Panc1 (cell line): Measurements from ENCODE around the gene SRPK1. TPM values are rescaled to one million over a fixed set of nuclear protein-coding genes. Genes with fewer than 3 reads are reported as not detected.

Experiments
- ATAC-seq: fragments of 200-7000 bp; cut with Tn5 transposase; 2 replicates; pipeline ENCODE4 v1.9.1; 2020; ENCODE audit warnings: mild to moderate bottlenecking, moderate library complexity
- BruUV-seq: library from RNA; stranded (reverse); fragments of 400-500 nt; replicated peaks from 2 replicates; lab custom pipeline; 2021; lab: Mats Ljungman, UMichigan
- CTCF ChIA-PET: fragments of 300-600 bp; sonication (Branson Sonifier 250); formaldehyde crosslinking; loops from one replicate; lab custom pipeline; 2022; ENCODE audit warnings: antibody characterized with exemption; lab: Charles Lee
- POLR2A ChIA-PET: fragments of 300-600 bp; sonication (Branson Sonifier 250); formaldehyde crosslinking; loops from one replicate; lab custom pipeline; 2022; ENCODE audit warnings: antibody characterized with exemption; lab: Charles Lee
- DNase-seq: peaks from one replicate; pipeline ENCODE4 v3.0.0-alpha.2; 2010; ENCODE audit warnings: low read depth, low spot score
- H3K27ac ChIP-seq: 2 replicates; pipeline ENCODE4 v1.5.1; 2011; ENCODE audit warnings: mild to moderate bottlenecking, low read length, inconsistent platforms
- H3K27me3 ChIP-seq: fragments of 200-500 bp; sonication (Bioruptor generic); 2 replicates; pipeline ENCODE4 v1.6.0; 2014; ENCODE audit warnings: low read length, inconsistent platforms; ENCODE audit not compliant: control insufficient read depth, insufficient read depth
- H3K36me3 ChIP-seq: fragments of 200-500 bp; sonication (Bioruptor generic); 2 replicates; pipeline ENCODE4 v1.5.1; 2014; ENCODE audit warnings: inconsistent platforms, mild to moderate bottlenecking, low read length, moderate library complexity; ENCODE audit not compliant: control insufficient read depth, insufficient read depth
- H3K4me1 ChIP-seq: 2 replicates; pipeline ENCODE4 v1.5.1; 2011; ENCODE audit warnings: inconsistent platforms, mild to moderate bottlenecking, low read length, moderate library complexity; ENCODE audit not compliant: control insufficient read depth, insufficient read depth
- H3K4me3 ChIP-seq, 2 experiments: 2 replicates each; pipeline ENCODE4 v1.5.1; 2011 to 2012; ENCODE audit warnings: low read depth in 2 of 2, low read length in 2 of 2, mild to moderate bottlenecking in 2 of 2, inconsistent platforms in 1 of 2, moderate library complexity in 1 of 2
- H3K9me3 ChIP-seq: fragments of 200-500 bp; sonication (Bioruptor generic); 2 replicates; pipeline ENCODE4 v1.5.1; 2014; ENCODE audit warnings: low read depth, mild to moderate bottlenecking, inconsistent platforms, low read length, moderate library complexity; ENCODE audit not compliant: control insufficient read depth, insufficient read depth
- POLR2AphosphoS5 ChIP-seq: IDR thresholded peaks from 2 replicates; pipeline ENCODE4 v1.6.1; 2012; ENCODE audit warnings: mild to moderate bottlenecking, low read depth, low read length, moderate library complexity
- SIN3A ChIP-seq: IDR thresholded peaks from 2 replicates; pipeline ENCODE4 v1.6.1; 2012; ENCODE audit warnings: low read depth, mild to moderate bottlenecking, low read length, moderate library complexity, borderline replicate concordance; ENCODE audit not compliant: insufficient read depth
- TCF7L2 ChIP-seq: IDR thresholded peaks from 2 replicates; pipeline ENCODE4 v1.6.1; 2011; ENCODE audit warnings: mild to moderate bottlenecking, low read depth, low read length, inconsistent platforms
- in situ Hi-C: cut with HindIII; loops from 2 replicates; pipeline ENCODE4 v1.10.0; 2016; ENCODE audit warnings: low sequenced_read_pairs, low pct_unique_long_range_greater_than_20kb
- intact Hi-C: fragments of 100-400 bp; cut with micrococcal nuclease; formaldehyde crosslinking; loops from one replicate; pipeline ENCODE4 v1.10.0; 2022; ENCODE audit not compliant: unreplicated experiment
- total RNA-seq: library from RNA; stranded (reverse); gene quantifications from one replicate; pipeline ENCODE4 v1.2.1, GENCODE V29; 2021; ENCODE audit not compliant: unreplicated experiment
- TF ChIP-seq, protein P1 (sequence below): fragments of 450-650 bp; IDR thresholded peaks from 2 replicates; pipeline ENCODE4 v1.5.1; 2017; ENCODE audit warnings: mild to moderate bottlenecking
- TF ChIP-seq, protein P2 (sequence below), 2 experiments: IDR thresholded peaks; 2 replicates each; pipeline ENCODE4 v1.6.1; 2011 to 2012; ENCODE audit warnings: low read depth in 2 of 2, control low read depth in 1 of 2, low read length in 1 of 2, mild to moderate bottlenecking in 1 of 2, moderate library complexity in 1 of 2; ENCODE audit not compliant: insufficient read depth in 1 of 2

SRPK1 gene
- total RNA-seq, 1 experiment from 2014 or later = 68.3 TPM

DNA sequence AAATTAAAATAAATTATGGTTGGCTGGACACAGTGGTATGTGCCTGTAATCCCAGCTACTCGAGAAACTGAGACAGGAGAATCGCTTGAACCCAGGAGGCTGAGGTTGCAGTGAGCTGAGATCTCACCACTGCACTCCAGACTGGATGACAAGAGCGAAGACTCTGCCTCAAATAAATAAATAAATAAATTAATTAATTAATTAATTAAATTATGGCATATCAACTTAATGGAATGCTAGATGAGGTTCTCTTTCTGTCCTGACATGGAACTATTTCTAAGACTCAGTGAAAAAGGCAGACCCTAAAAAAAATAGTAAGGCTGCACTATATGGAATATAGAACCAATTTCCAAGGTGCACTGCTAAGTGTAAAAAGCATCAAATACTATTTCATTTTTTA, 4.8 kb downstream of the SRPK1 start:
- in situ Hi-C loops = no loop called here
- Histone ChIP-seq H3K36me3 (peaks cover 5% of the 10 kb centered on the region), H3K27ac (no peak overlapping the region), H3K27me3 (no peaks in the 10 kb centered on the region), H3K9me3 (no peaks in the 10 kb centered on the region), H3K4me3 (no peak overlapping the region), H3K4me1 (peaks cover 18% of the 10 kb centered on the region)
- ATAC-seq (no peak), DNase-seq (no peak)
- intact Hi-C loops = no loop called here
- no TSS peak for BruUV-seq
- ChIA-PET POLR2A (no interaction called here), CTCF (no interaction called here)
- TF ChIP-seq, protein P1, sequence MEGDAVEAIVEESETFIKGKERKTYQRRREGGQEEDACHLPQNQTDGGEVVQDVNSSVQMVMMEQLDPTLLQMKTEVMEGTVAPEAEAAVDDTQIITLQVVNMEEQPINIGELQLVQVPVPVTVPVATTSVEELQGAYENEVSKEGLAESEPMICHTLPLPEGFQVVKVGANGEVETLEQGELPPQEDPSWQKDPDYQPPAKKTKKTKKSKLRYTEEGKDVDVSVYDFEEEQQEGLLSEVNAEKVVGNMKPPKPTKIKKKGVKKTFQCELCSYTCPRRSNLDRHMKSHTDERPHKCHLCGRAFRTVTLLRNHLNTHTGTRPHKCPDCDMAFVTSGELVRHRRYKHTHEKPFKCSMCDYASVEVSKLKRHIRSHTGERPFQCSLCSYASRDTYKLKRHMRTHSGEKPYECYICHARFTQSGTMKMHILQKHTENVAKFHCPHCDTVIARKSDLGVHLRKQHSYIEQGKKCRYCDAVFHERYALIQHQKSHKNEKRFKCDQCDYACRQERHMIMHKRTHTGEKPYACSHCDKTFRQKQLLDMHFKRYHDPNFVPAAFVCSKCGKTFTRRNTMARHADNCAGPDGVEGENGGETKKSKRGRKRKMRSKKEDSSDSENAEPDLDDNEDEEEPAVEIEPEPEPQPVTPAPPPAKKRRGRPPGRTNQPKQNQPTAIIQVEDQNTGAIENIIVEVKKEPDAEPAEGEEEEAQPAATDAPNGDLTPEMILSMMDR = no peak
- TF ChIP-seq, protein P2, sequence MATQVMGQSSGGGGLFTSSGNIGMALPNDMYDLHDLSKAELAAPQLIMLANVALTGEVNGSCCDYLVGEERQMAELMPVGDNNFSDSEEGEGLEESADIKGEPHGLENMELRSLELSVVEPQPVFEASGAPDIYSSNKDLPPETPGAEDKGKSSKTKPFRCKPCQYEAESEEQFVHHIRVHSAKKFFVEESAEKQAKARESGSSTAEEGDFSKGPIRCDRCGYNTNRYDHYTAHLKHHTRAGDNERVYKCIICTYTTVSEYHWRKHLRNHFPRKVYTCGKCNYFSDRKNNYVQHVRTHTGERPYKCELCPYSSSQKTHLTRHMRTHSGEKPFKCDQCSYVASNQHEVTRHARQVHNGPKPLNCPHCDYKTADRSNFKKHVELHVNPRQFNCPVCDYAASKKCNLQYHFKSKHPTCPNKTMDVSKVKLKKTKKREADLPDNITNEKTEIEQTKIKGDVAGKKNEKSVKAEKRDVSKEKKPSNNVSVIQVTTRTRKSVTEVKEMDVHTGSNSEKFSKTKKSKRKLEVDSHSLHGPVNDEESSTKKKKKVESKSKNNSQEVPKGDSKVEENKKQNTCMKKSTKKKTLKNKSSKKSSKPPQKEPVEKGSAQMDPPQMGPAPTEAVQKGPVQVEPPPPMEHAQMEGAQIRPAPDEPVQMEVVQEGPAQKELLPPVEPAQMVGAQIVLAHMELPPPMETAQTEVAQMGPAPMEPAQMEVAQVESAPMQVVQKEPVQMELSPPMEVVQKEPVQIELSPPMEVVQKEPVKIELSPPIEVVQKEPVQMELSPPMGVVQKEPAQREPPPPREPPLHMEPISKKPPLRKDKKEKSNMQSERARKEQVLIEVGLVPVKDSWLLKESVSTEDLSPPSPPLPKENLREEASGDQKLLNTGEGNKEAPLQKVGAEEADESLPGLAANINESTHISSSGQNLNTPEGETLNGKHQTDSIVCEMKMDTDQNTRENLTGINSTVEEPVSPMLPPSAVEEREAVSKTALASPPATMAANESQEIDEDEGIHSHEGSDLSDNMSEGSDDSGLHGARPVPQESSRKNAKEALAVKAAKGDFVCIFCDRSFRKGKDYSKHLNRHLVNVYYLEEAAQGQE (IDR thresholded peaks at IDR 0.05; ENCODE audit: insufficient read depth in 1 of 2, low read depth in 2 of 2, low read length in 1 of 2) = no peak
- no peak for TF ChIP-seq TCF7L2
- TF ChIP-seq SIN3A = no peak
- TF ChIP-seq POLR2AphosphoS5 = no peak

GRCh38 chr6:35914536-35914935, 6.4 kb downstream of the SRPK1 start:
- in situ Hi-C loops (no loop called here), intact Hi-C loops (no loop called here)
- no TSS peak for BruUV-seq
- Histone ChIP-seq H3K27ac (no peak overlapping the region), H3K4me3 (no peak overlapping the region), H3K36me3 (peaks cover 5% of the 10 kb centered on the region), H3K27me3 (no peaks in the 10 kb centered on the region), H3K4me1 (peaks cover 18% of the 10 kb centered on the region), H3K9me3 (peaks cover 4% of the 10 kb centered on the region; the same call in 1 of the 2 replicates)
- DNase-seq = no peak
- CTCF ChIA-PET = no interaction called here
- POLR2A ChIA-PET = interaction anchor here (0.6 kb wide), 1 partner anchor 11 kb away, joined by 6 read pairs; no protein-coding TSS in a partner anchor
- TF ChIP-seq, protein P1 = no peak
- TF ChIP-seq TCF7L2 (no peak), SIN3A (no peak), POLR2AphosphoS5 (no peak)
- TF ChIP-seq, protein P2 (IDR thresholded peaks at IDR 0.05; ENCODE audit: insufficient read depth in 1 of 2, low read depth in 2 of 2, low read length in 1 of 2) = no peak
- no peak for ATAC-seq
